Right lobe of liver (tissue), 4 donors: ENCODE data around the gene TMEM125.

Experiments used
- CTCF ChIP-seq, 4 donors: fragments of 200-600 bp in 3 of 4; fragments of 450-650 bp in 1 of 4; IDR thresholded peaks; one replicate each; pipeline versions ENCODE4 v1.5.1 to v1.8.0; 2016 to 2022; ENCODE audit warnings: antibody characterized with exemption in 4 of 4, mild to moderate bottlenecking in 2 of 4
- POLR2A ChIP-seq: fragments of 450-650 bp; IDR thresholded peaks from one replicate; pipeline ENCODE4 v1.6.1; 2017; ENCODE audit warnings: antibody characterized with exemption, mild to moderate bottlenecking
- donor health status: DM: no; HTN: no; CAD: no.
- donor health status: DM: no; HTN: no; CAD: no.
- donor health status: DM: no; HTN: yes; CAD: no.

DNA sequence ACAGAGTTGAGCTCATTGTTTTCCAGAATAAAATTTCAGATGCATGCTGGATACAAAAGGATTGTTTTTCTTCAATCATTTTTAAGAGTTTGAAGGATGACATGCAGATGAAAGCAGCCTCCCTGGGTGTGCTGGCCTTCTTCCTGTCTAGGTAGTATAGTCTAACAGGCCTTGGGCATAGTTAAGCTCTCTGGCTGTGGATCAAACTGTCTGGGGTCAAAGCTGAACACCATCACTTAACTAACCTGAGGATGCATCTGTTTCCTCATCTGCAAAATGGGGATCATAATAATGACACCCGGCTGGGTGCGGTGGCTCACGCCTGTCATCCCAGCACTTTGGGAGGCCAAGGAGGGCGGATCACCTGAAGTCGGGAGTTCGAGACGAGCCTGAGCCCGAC is 25.0 kb downstream of the TMEM125 start:
- no peak for TF ChIP-seq CTCF (IDR thresholded peaks at IDR 0.05)
- TF ChIP-seq POLR2A = no peak
